B cell (primary cell): Measurements from ENCODE around the gene ZBTB37.

ENCODE experiments used
- EZH2 ChIP-seq: IDR thresholded peaks from 2 replicates; pipeline ENCODE4 v1.6.1; 2012; ENCODE audit warnings: borderline replicate concordance, low read depth, mild to moderate bottlenecking, moderate library complexity, low read length; ENCODE audit not compliant: insufficient read depth, poor library complexity, severe bottlenecking
- TF ChIP-seq, protein P1 (sequence below): fragments of 200-600 bp; IDR thresholded peaks from one replicate; pipeline ENCODE4 v1.8.0; 2022; ENCODE audit warnings: antibody characterized with exemption, mild to moderate bottlenecking

DNA sequence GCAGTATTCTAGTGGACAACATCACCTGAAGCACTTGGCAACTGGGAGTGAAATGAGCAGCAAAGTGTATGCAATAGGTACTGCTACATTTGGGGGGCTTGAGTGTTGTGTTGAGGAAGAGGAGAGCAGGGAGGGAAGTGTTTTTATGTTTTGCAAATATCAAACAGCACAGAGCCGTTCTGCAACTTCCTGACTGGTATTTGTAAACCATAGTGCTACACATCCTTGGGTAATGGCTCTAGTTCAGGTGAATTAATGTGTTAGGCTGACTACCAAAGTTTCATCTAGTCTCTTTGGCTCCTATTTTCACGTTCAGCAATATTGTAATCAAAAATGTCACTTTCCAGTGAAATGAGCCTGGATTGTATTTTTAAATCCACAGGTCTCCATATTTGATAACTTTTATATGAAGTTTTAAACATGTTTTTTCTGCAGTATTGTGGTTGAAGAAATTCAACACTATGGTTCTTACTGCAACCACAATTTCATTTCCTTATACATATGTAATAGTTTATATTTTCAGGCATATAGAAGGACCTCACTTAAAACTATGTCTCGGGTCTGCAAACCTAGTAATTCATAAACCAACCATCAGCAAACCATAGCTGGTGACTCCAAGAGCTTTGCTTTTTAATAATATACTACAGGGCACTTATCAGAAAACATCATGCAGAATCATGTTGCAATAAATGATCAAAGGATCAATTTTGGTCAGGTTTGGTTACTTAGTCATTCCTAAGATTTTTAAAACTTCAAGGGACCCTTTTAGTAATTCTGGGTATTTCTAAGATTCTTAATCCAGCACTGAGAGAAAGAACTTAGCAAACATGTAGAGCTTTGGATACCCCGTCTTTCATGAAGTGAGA lies 18.8 kb downstream of the ZBTB37 start:
- TF ChIP-seq, protein P1, sequence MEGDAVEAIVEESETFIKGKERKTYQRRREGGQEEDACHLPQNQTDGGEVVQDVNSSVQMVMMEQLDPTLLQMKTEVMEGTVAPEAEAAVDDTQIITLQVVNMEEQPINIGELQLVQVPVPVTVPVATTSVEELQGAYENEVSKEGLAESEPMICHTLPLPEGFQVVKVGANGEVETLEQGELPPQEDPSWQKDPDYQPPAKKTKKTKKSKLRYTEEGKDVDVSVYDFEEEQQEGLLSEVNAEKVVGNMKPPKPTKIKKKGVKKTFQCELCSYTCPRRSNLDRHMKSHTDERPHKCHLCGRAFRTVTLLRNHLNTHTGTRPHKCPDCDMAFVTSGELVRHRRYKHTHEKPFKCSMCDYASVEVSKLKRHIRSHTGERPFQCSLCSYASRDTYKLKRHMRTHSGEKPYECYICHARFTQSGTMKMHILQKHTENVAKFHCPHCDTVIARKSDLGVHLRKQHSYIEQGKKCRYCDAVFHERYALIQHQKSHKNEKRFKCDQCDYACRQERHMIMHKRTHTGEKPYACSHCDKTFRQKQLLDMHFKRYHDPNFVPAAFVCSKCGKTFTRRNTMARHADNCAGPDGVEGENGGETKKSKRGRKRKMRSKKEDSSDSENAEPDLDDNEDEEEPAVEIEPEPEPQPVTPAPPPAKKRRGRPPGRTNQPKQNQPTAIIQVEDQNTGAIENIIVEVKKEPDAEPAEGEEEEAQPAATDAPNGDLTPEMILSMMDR, result no peak
- TF ChIP-seq EZH2, result no peak
